ENCODE data around the gene LPP.

LPP gene

GRCh38 chr3:188137051-188137450 lies 16.9 kb upstream of the LPP start:
- no peak for DNase-seq (ENCODE audit: low read depth)

DNA sequence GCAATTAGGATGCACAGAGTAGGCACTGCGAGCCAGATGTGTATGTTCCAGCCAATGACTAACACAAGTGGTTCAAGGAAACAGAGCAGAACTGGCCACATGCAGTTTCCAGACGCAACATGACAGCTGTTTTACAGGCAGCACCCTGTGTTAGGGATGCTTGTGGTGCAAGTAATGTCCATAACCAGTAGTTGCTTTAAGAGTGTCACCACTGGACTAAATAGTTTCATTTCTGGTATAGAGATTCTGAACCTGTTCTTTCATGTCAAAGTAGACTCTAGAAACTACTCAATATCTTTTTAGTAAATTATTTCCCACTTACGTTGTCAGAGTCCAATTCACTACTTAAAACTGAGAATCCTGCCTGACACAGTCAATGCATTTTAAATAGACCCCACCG lies 14.5 kb upstream of the LPP start:
- no peak for DNase-seq (ENCODE audit: low read depth)

DNA sequence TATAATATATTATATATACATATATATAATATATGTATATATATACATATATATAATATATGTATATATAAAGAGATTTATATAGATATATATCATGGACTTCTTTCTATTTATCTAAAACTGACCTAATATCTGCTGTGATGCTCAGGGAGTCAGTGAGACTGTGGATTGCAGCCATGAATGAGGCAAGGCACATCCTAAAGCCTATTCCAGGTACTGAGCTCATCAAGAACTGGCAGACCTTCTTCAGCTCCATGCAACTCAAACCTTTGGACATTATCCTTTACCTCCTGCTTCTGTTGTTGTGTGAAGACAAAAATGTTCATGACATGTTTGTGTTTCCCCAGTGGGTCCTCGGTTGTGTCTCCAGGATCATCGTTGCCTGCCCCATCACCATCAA lies 7.7 kb upstream of the LPP start:
- DNase-seq (ENCODE audit: low read depth) = no peak

- no peak for DNase-seq (ENCODE audit: low read depth)
Measured at GRCh38 chr3:188147782-188148181, 6.2 kb upstream of the LPP start.

- DNase-seq (ENCODE audit: low read depth) = no peak
Measured at GRCh38 chr3:188148318-188148717, 5.6 kb upstream of the LPP start.

DNA sequence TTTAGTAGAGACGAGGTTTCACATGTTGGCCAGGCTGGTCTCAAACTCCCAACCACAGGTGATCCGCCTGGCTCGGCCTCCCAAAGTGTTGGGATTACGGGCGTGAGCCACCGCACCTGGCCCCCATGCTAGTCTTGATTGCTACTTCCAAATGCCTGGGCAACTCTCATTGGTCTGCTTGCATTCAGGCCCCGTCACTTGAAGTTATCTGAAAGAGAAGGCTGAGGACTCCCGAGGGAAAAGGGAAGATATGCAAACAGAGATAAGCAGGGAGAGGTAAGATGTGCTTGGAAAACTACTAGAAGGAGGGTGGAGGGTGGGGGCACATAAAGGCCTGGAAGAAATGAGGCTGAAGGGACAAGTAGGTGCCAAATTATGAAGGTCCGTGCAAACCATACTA lies 4.4 kb upstream of the LPP start:
- DNase-seq (ENCODE audit: low read depth) = no peak

- no peak for DNase-seq (ENCODE audit: low read depth)
Measured at GRCh38 chr3:188150982-188151381, 3.0 kb upstream of the LPP start.

- no peak for DNase-seq (ENCODE audit: low read depth)
Measured at GRCh38 chr3:188151438-188151837, 2.5 kb upstream of the LPP start.

DNA sequence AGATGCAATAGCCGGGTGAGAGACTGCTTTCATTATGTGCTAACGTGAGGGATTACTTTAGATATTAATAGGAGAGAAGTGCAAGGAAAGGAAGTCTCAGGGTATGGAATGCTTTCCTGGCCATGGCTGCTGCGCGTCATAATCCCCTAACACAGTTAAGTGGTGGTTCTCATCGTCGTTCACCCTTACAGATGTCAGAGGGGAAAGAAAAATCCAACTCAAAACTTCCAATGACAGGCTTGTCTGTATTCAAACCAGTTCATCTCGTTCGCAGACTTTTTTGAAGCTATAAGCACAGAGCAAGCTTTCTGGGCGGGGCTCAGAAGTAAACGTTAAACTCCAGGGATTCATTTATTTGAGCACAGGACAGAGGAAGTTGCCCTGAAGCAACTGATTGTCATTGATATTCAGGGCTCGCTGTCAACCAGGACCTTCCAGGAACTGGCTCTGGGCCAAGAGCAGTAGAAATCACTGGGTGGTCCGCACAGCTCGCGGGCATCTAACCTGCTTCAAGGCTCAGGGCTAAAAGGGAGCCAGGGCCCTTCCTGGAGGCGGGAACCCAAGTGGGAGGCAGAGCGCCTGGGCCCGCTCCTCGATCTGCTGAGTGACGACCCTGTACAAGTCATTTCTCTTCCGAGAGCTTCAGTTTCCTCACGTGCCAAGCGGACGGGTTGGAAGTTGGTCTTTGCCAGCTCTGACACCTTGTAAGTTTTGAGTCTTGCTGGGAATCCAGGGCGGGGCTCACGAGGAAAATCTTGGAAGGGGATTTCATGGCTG lies 1.1 kb upstream of the LPP start:
- DNase-seq (ENCODE audit: low read depth) = no peak

DNA sequence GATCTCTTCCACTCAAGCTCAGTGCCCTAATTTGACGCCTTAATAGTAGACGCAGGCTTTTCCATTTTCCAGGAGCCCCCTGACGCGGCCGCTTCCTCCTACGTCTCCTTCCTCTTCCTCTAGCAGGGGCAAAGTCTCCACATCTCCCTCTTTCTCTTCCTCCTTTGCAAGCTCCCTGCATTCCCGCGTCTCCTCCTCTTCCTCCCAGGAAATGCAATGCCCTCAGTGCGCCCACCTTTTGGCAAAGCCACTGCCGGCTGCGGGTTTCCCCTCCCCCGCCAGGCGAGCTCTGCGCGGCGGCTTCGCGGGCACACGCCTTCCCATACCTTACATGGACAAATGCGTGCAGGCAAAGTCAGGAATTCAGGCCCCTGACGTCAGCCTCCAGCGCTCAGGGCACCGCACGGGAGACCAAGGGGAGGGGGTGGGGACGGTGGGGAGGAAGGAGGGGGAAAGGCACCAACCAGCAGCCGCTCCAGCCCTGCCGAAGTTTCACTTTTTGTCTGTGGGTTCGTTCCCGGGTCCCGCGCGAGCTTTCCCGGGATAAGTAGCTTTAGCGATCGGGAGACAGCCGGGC lies 432 bp upstream of the LPP start:
- no peak for DNase-seq (ENCODE audit: low read depth)

DNA sequence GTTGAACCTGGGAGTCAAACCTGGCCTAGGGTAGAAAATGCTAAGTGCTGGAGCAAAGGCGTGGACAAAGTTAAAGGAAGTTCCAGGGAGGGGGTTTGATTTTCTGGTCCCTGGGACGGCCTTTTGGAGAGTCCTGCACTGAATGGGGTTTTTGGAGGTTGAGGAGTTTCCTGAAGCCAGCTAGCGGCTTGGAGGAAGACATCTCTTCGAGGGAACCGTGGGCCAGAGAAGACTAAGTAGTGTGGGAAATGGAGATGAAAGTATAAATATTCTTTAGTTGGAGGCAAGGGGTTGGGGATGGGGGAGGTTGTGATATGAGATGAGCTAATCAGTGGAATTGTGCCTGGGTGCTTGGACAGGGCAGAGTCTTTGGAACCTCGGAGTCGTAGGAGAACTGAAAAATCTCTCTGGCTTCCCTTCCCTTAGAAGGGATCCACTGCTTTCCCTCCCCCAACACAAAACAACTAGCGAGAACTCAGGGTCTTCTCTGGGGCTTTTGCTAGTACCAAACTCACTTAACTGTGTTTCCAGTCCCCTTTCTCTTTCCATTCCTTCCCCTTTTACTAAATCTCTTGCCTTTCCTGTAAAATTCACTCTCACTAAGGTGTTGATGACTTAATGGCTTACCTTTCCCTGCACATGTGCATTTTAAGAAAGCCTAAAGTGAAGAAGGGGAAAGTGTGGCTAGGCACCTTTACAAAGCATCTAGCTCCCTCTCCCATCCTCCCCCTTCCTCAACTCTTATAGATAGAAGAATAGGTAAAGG lies 1.0 kb downstream of the LPP start:
- DNase-seq (ENCODE audit: low read depth) = no peak

DNA sequence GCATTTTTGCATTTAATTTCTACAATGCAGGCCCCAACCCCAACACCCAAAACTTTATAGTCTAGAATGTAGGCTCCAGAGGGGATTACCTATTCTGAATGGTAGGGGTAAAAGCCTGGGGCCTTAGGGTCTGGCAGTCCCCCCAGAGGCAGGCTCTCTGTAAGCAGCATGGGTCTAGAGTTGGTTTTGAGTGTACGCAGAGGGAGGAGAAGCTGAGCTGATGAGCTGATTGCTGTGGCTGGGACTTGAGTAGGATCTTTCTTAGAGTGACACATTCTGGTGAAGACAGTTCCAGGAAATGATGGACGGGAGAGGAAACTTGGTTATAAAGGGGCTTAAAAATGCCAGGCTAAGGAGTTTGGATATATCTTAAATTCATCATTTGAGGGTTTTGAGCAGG lies 2.1 kb downstream of the LPP start:
- DNase-seq (ENCODE audit: low read depth) = no peak

- no peak for DNase-seq (ENCODE audit: low read depth)
Measured at GRCh38 chr3:188157407-188157806, 3.5 kb downstream of the LPP start.

DNA sequence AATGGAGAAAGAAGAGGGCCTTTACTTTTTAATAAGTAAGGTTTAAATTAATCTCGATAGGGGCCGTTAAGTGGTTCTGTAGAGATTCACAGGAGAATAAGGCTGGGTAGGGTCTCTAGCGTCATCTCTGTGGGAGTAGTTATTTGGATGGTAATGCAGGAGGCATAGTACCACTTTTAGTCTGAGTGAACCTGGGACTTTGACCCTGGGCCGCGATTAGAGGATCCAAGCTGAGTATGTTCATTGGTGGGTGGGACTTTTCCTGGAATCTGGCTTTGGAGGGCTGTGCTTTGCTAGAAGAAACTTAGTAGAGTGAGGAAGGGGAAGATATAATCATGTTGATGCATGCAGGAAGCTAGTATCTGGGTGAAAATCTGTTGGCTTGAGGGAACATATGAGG lies 4.0 kb downstream of the LPP start:
- no peak for DNase-seq (ENCODE audit: low read depth)

- no peak for DNase-seq (ENCODE audit: low read depth)
Measured at GRCh38 chr3:188158731-188159310, 4.9 kb downstream of the LPP start.

- DNase-seq (ENCODE audit: low read depth) = no peak
Measured at GRCh38 chr3:188160751-188161150, 6.8 kb downstream of the LPP start.

DNA sequence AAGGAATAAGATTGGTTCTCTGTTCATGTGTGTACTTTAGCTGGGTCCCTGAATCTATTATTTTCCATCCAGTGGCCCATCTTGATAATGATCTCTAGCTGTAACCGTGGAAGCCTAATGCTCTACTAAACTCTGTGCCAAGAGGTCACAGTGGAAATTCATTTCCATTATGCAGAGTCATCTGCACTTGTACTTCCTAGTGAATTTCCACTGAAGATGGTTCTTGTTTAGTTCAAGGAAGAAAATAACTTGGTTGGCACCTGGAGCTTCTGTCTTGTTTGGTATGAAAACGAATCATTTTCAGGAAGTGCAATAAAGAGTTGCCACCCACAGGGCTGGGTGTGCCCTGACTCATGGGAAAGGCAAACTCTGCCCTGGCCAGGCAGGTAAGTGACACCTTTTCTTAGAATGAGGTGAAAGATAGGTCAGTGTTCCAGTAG lies 10.3 kb downstream of the LPP start:
- no peak for DNase-seq (ENCODE audit: low read depth)

- no peak for DNase-seq (ENCODE audit: low read depth)
Measured at GRCh38 chr3:188165596-188165995, 11.6 kb downstream of the LPP start.

GRCh38 chr3:188166441-188166840 lies 12.5 kb downstream of the LPP start:
- no peak for DNase-seq (ENCODE audit: low read depth)

GRCh38 chr3:188168186-188168585 lies 14.2 kb downstream of the LPP start:
- DNase-seq (ENCODE audit: low read depth) = no peak

GRCh38 chr3:188168648-188169047 lies 14.7 kb downstream of the LPP start:
- no peak for DNase-seq (ENCODE audit: low read depth)

GRCh38 chr3:188169830-188170455 lies 16.0 kb downstream of the LPP start:
- DNase-seq (ENCODE audit: low read depth) = no peak

Measured in activated gamma-delta T cell treated with anti-CD3 and anti-CD28 coated beads, Interleukin-2, amount 50 U/mL, for 16 hours (primary cell).